Fibroblast of lung (primary cell): ENCODE data around the gene PIWIL4. TPM values are rescaled to one million over a fixed set of nuclear protein-coding genes. Genes with fewer than 3 reads are reported as not detected.

Experiments
- DNase-seq, 2 donors: peaks; one replicate each; pipeline versions ENCODE4 v3.0.0 to v3.0.0-alpha.2; 2010; ENCODE audit warnings: low read depth in 2 of 2
- H2AFZ ChIP-seq: 2 replicates; pipeline ENCODE4 v1.5.1; 2012; ENCODE audit warnings: low read length, control low read depth, inconsistent platforms
- H3K27ac ChIP-seq: 2 replicates; pipeline ENCODE4 v1.5.1; 2011; ENCODE audit warnings: low read length, control low read depth; ENCODE audit not compliant: insufficient read depth
- H3K27me3 ChIP-seq: 2 replicates; pipeline ENCODE4 v1.5.1; 2011; ENCODE audit warnings: mild to moderate bottlenecking, low read length; ENCODE audit not compliant: control insufficient read depth, insufficient read depth
- H3K36me3 ChIP-seq: 2 replicates; pipeline ENCODE4 v1.5.1; 2011; ENCODE audit warnings: low read length; ENCODE audit not compliant: control insufficient read depth, insufficient read depth
- H3K4me1 ChIP-seq: 2 replicates; pipeline ENCODE4 v1.5.1; 2011; ENCODE audit warnings: low read length; ENCODE audit not compliant: control insufficient read depth, insufficient read depth; ENCODE audit errors: extremely low read depth
- H3K4me2 ChIP-seq: 2 replicates; pipeline ENCODE4 v1.5.1; 2011; ENCODE audit warnings: low read length, control low read depth; ENCODE audit not compliant: insufficient read depth; ENCODE audit errors: extremely low read depth
- H3K4me3 ChIP-seq, 4 experiments: fragments of 200-600 bp in 1 of 4; sonication (generic) in 1 of 4; replicated peaks in 1 of 4; 2 replicates each; pipeline ENCODE4 v1.5.1; 2011 to 2016; ENCODE audit warnings: low read length in 4 of 4, low read depth in 3 of 4, mild to moderate bottlenecking in 3 of 4, control low read depth in 2 of 4, inconsistent platforms in 1 of 4, mixed read lengths in 1 of 4; ENCODE audit not compliant: insufficient read depth in 1 of 4; ENCODE audit errors: control extremely low read depth in 1 of 4
- H3K79me2 ChIP-seq: 2 replicates; pipeline ENCODE4 v1.5.1; 2012; ENCODE audit warnings: mild to moderate bottlenecking, low read length, inconsistent platforms; ENCODE audit not compliant: control insufficient read depth, insufficient read depth
- H3K9ac ChIP-seq: 2 replicates; pipeline ENCODE4 v1.5.1; 2011; ENCODE audit warnings: mild to moderate bottlenecking, low read length, control low read depth; ENCODE audit not compliant: insufficient read depth
- H3K9me3 ChIP-seq: 2 replicates; pipeline ENCODE4 v1.5.1; 2012; ENCODE audit warnings: low read depth, low read length; ENCODE audit not compliant: control insufficient read depth, insufficient read depth
- H4K20me1 ChIP-seq: 2 replicates; pipeline ENCODE4 v1.5.1; 2011; ENCODE audit warnings: low read length; ENCODE audit not compliant: control insufficient read depth, insufficient read depth; ENCODE audit errors: extremely low read depth
- EZH2 ChIP-seq: IDR thresholded peaks from 2 replicates; pipeline ENCODE4 v1.5.1; 2012; ENCODE audit warnings: low read length, control low read depth, mild to moderate bottlenecking; ENCODE audit errors: missing control alignments
- polyA plus RNA-seq, 2 donors: library from polyadenylated mRNA; depleted of rRNA in 1 of 2; stranded (reverse) in 1 of 2; unstranded in 1 of 2; fragments of >200 nt; gene quantifications; 2 replicates each; pipeline ENCODE4 v1.2.1, GENCODE V29; 2011 to 2012; ENCODE audit warnings: missing spikeins in 1 of 2
- total RNA-seq: library from RNA; depleted of rRNA; stranded (reverse); fragments of >200 nt; gene quantifications from 2 replicates; pipeline ENCODE4 v1.2.1, GENCODE V29; 2014
- TF ChIP-seq, protein P1 (sequence below), 2 donors: IDR thresholded peaks in 1 of 2; conservative IDR thresholded peaks in 1 of 2; 1 replicate in 1 of 2; 2 replicates in 1 of 2; pipeline ENCODE4 v1.5.1; 2011 to 2012; ENCODE audit warnings: low read length in 2 of 2, control low read depth in 1 of 2, inconsistent platforms in 1 of 2, low read depth in 1 of 2, mild to moderate bottlenecking in 1 of 2

PIWIL4 gene
- total and polyA plus RNA-seq, 2 donors (not counting 1 experiment from before 2014, with no cell fraction given): 1.2 to 3.3 TPM

DNA sequence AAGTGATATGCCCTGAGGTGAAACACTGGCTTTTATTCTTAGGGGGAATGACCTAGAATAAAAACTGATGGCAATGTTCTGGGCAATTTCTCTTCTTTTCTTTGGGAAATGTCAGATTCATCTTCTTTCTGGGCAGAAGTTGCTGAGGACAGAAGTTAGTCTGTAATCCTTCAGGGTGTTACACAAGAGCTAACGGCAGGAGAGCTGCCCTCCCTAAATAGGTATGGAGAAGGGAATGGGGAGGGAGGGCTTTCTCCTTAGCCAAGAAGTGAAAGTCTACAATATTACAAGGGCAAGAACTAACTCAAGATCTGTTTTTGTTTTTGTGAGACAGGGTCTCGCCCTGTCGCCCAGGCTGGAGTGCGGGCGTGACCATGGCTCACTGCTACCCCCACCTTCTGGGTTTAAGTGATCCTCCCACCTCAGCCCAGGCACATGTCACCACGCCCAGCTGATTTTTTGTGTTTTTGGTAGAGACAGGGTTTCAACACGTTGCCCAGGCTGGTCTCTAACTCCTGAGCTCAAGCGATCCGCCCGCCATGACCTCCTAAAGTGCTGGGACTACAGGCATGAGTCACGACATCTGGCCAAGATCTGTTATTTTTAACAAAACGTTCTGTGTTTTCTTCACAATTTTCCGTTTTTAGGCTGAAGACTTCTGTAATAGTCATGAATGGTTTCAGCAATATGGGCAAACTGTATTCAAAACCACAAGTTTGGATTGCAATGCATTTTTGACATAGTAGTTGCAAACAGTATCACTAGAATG, 7.2 kb downstream of the PIWIL4 start:
- Histone ChIP-seq H3K27me3 (no peaks in the 10 kb centered on the region), H3K4me2 (no peak overlapping the region), H3K27ac (no peak overlapping the region), H3K4me3 (no peak overlapping the region), H3K9ac (no peak overlapping the region), H3K36me3 (no peaks in the 10 kb centered on the region), H3K79me2 (no peaks in the 10 kb centered on the region), H3K4me1 (no peaks in the 10 kb centered on the region), H3K9me3 (no peaks in the 10 kb centered on the region), H2AFZ (no peak overlapping the region), H4K20me1 (no peaks in the 10 kb centered on the region)
- TF ChIP-seq, protein P1, sequence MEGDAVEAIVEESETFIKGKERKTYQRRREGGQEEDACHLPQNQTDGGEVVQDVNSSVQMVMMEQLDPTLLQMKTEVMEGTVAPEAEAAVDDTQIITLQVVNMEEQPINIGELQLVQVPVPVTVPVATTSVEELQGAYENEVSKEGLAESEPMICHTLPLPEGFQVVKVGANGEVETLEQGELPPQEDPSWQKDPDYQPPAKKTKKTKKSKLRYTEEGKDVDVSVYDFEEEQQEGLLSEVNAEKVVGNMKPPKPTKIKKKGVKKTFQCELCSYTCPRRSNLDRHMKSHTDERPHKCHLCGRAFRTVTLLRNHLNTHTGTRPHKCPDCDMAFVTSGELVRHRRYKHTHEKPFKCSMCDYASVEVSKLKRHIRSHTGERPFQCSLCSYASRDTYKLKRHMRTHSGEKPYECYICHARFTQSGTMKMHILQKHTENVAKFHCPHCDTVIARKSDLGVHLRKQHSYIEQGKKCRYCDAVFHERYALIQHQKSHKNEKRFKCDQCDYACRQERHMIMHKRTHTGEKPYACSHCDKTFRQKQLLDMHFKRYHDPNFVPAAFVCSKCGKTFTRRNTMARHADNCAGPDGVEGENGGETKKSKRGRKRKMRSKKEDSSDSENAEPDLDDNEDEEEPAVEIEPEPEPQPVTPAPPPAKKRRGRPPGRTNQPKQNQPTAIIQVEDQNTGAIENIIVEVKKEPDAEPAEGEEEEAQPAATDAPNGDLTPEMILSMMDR (conservative IDR thresholded peaks at IDR 0.05 in 1 of 2, IDR thresholded peaks at IDR 0.05 in 1 of 2; ENCODE audit: low read depth in 1 of 2, low read length in 2 of 2): no peak
- TF ChIP-seq EZH2: no peak
- DNase-seq: peak; percentile 76 to 78

DNA sequence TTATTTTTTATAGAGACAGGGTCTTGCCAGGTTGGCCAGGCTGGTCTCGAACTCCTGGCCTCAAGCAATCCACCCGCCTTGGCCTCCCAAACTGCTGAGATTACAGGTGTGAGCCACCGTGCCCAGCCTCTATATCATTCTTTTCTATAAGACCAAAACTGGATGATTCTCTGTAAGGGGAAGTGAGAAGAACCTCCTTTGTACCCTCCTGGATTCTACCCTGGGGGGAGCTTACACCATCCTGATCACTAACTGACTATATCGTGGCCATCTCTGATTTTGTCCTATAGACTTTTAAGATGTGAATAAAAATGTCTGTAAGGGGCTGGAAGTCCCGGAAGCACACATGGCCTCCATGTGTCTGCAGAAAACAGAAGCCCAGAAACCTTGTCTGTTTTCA, 9.1 kb downstream of the PIWIL4 start:
- Histone ChIP-seq H3K4me2 (no peak overlapping the region), H3K9me3 (no peaks in the 10 kb centered on the region), H3K79me2 (no peaks in the 10 kb centered on the region), H3K9ac (no peak overlapping the region), H3K27me3 (no peaks in the 10 kb centered on the region), H3K4me1 (no peaks in the 10 kb centered on the region), H4K20me1 (no peaks in the 10 kb centered on the region), H2AFZ (no peak overlapping the region), H3K36me3 (no peaks in the 10 kb centered on the region), H3K4me3 (no peak overlapping the region), H3K27ac (no peak overlapping the region)
- TF ChIP-seq, protein P1 (conservative IDR thresholded peaks at IDR 0.05 in 1 of 2, IDR thresholded peaks at IDR 0.05 in 1 of 2; ENCODE audit: low read depth in 1 of 2, low read length in 2 of 2): no peak
- no peak for TF ChIP-seq EZH2
- no peak for DNase-seq

DNA sequence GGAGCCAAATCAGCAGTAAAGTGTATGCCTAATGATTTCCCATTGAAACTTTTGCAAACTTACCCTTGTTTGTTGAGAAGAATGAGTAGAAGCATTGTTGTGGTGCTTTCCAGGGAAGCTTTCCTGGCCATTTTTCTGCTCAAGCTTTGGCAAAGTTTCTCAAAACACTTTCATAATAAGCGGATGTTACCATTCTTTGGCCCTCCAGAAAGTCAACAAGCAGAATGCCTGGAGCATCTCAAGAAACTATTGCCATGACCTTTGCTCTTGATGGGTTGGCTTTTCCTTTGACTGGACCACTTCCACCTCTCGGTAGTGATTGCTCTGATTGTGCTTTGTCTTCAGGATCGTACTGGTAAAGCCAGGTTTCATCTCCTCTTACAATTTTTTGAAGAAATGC, 10.7 kb downstream of the PIWIL4 start:
- H3K27me3 ChIP-seq: no peaks in the 10 kb centered on the region
- H3K4me2 ChIP-seq: no peak overlapping the region
- H3K79me2 ChIP-seq: no peaks in the 10 kb centered on the region
- H4K20me1 ChIP-seq: no peaks in the 10 kb centered on the region
- no peak overlapping the region for H3K27ac ChIP-seq
- DNase-seq: no peak
- no peaks in the 10 kb centered on the region for H3K36me3 ChIP-seq
- H3K4me3 ChIP-seq: no peak overlapping the region
- TF ChIP-seq EZH2: no peak
- TF ChIP-seq, protein P1 (conservative IDR thresholded peaks at IDR 0.05 in 1 of 2, IDR thresholded peaks at IDR 0.05 in 1 of 2; ENCODE audit: low read depth in 1 of 2, low read length in 2 of 2): no peak
- H2AFZ ChIP-seq: no peak overlapping the region
- no peaks in the 10 kb centered on the region for H3K4me1 ChIP-seq
- H3K9ac ChIP-seq: no peak overlapping the region
- no peaks in the 10 kb centered on the region for H3K9me3 ChIP-seq
